ENCODE measurements around the gene WDR55. TPM values are rescaled to one million over a fixed set of nuclear protein-coding genes. Genes with fewer than 3 reads are reported as not detected.
"Not testable (repeated sequence)": the region's sequence is repeated elsewhere in the genome, so short reads cannot be mapped to it uniquely, and the experiment has no call there.

WDR55 gene
- total RNA-seq, 3 donors from 2014 or later (not counting 1 experiment from before 2014, with no cell fraction given) = 42.3 to 45.1 (median 43.3) TPM

GRCh38 chr5:140664030-140664358 lies 710 bp upstream of the WDR55 start:
- no peak for DNase-seq
- TF ChIP-seq CTCF (IDR thresholded peaks at IDR 0.05) = no peak
- H3K27me3 ChIP-seq (ENCODE audit: control insufficient read depth, insufficient read depth, low read length) = no peaks in the 10 kb centered on the region
- Mint-ChIP-seq H3K4me3 (peak overlapping the region; percentile 99), H3K27me3 (ENCODE audit: low read depth in 2 of 2) (no peaks in the 10 kb centered on the region), H3K36me3 (peaks cover 25% of the 10 kb centered on the region), H3K4me1 (peaks cover 33 to 38% of the 10 kb centered on the region in 2 donors), H3K27ac (peak overlapping the region; percentile 96), H3K9me3 (no peaks in the 10 kb centered on the region)
- peaks cover 57% of the 10 kb centered on the region for H3K36me3 ChIP-seq (ENCODE audit: control insufficient read depth, insufficient read depth, low read length)
- WGBS (ENCODE audit: insufficient coverage) = 41% methylated on average over 18 of the region's 18 CpGs
- H3K4me1 ChIP-seq (ENCODE audit: control insufficient read depth, insufficient read depth, low read length) = peaks cover 21% of the 10 kb centered on the region
- H3K9me3 ChIP-seq (ENCODE audit: control insufficient read depth, insufficient read depth, low read length) = no peaks in the 10 kb centered on the region
- intact Hi-C loops (cut with micrococcal nuclease) = loop anchor here (1.0 to 2.0 kb wide), 5 partner anchors 17 to 263 kb away; partner anchors contain the start of genes ANKHD1, APBB3, HARS1 and HARS2
- peak overlapping the region; percentile 90 for H3K27ac ChIP-seq (ENCODE audit: low read length)
- no peak for ATAC-seq
- H3K4me3 ChIP-seq (ENCODE audit: low read length) = peak overlapping the region; percentile 99

- H3K27ac Mint-ChIP-seq; H3K4me1 ChIP-seq (ENCODE audit: control insufficient read depth, insufficient read depth, low read length); ATAC-seq; H3K36me3 Mint-ChIP-seq; H3K9me3 ChIP-seq (ENCODE audit: control insufficient read depth, insufficient read depth, low read length); H3K27ac ChIP-seq (ENCODE audit: low read length); DNase-seq; H3K9me3 Mint-ChIP-seq; intact Hi-C loops (cut with micrococcal nuclease); H3K4me3 ChIP-seq (ENCODE audit: low read length); H3K4me3 Mint-ChIP-seq; H3K27me3 ChIP-seq (ENCODE audit: control insufficient read depth, insufficient read depth, low read length); H3K27me3 Mint-ChIP-seq (ENCODE audit: low read depth in 2 of 2): not testable (repeated sequence)
- WGBS (ENCODE audit: insufficient coverage) = 90% methylated on average over 3 of the region's 4 CpGs
- H3K4me1 Mint-ChIP-seq = peaks cover 21 to 28% of the 10 kb centered on the region in 2 donors
- H3K36me3 ChIP-seq (ENCODE audit: control insufficient read depth, insufficient read depth, low read length) = peaks cover 70% of the 10 kb centered on the region
Observed at GRCh38 chr5:140671035-140671434, 6.3 kb downstream of the WDR55 start.

GRCh38 chr5:140671472-140672125 lies 6.9 kb downstream of the WDR55 start:
- ATAC-seq = no peak
- no peaks in the 10 kb centered on the region for H3K4me1 ChIP-seq (ENCODE audit: control insufficient read depth, insufficient read depth, low read length)
- H3K36me3 Mint-ChIP-seq = peaks cover 7% of the 10 kb centered on the region
- intact Hi-C loops (cut with micrococcal nuclease) = no loop called here
- H3K4me3 ChIP-seq (ENCODE audit: low read length) = no peak overlapping the region
- no peaks in the 10 kb centered on the region for H3K9me3 ChIP-seq (ENCODE audit: control insufficient read depth, insufficient read depth, low read length)
- no peaks in the 10 kb centered on the region for H3K27me3 ChIP-seq (ENCODE audit: control insufficient read depth, insufficient read depth, low read length)
- H3K27ac Mint-ChIP-seq = peak overlapping the region in 1 of 2 donors; percentile 16
- peaks cover 15 to 22% of the 10 kb centered on the region in 2 donors for H3K4me1 Mint-ChIP-seq
- over 99% methylated on average over 6 of the region's 7 CpGs for WGBS (ENCODE audit: insufficient coverage)
- H3K27me3 Mint-ChIP-seq (ENCODE audit: low read depth in 2 of 2) = no peaks in the 10 kb centered on the region
- TF ChIP-seq CTCF (IDR thresholded peaks at IDR 0.05) = no peak
- H3K9me3 Mint-ChIP-seq = no peaks in the 10 kb centered on the region
- no peak overlapping the region for H3K27ac ChIP-seq (ENCODE audit: low read length)
- H3K36me3 ChIP-seq (ENCODE audit: control insufficient read depth, insufficient read depth, low read length) = peaks cover 75% of the 10 kb centered on the region
- H3K4me3 Mint-ChIP-seq = no peak overlapping the region
- DNase-seq = no peak

GRCh38 chr5:140672455-140673186 lies 7.9 kb downstream of the WDR55 start:
- Histone ChIP-seq H3K4me1 (ENCODE audit: control insufficient read depth, insufficient read depth, low read length) (no peaks in the 10 kb centered on the region), H3K4me3 (ENCODE audit: low read length) (no peak overlapping the region), H3K9me3 (ENCODE audit: control insufficient read depth, insufficient read depth, low read length) (no peaks in the 10 kb centered on the region), H3K36me3 (ENCODE audit: control insufficient read depth, insufficient read depth, low read length) (peaks cover 81% of the 10 kb centered on the region), H3K27ac (ENCODE audit: low read length) (no peak overlapping the region), H3K27me3 (ENCODE audit: control insufficient read depth, insufficient read depth, low read length) (no peaks in the 10 kb centered on the region)
- H3K4me3 Mint-ChIP-seq = no peak overlapping the region
- H3K9me3 Mint-ChIP-seq = no peaks in the 10 kb centered on the region
- no peak for TF ChIP-seq CTCF (IDR thresholded peaks at IDR 0.05)
- peaks cover 6% of the 10 kb centered on the region for H3K36me3 Mint-ChIP-seq
- WGBS (ENCODE audit: insufficient coverage) = 96% methylated on average over 70 of the region's 70 CpGs
- DNase-seq (no peak), ATAC-seq (peak in 1 of 3 donors; percentile 29)
- peaks cover 7 to 12% of the 10 kb centered on the region in 2 donors for H3K4me1 Mint-ChIP-seq
- H3K27me3 Mint-ChIP-seq (ENCODE audit: low read depth in 2 of 2) = no peaks in the 10 kb centered on the region
- intact Hi-C loops (cut with micrococcal nuclease) = no loop called here
- peak overlapping the region in 1 of 2 donors; percentile 16 for H3K27ac Mint-ChIP-seq

Measured in natural killer cell (primary cell).